ENCODE measurements around the gene KIF2A.

Gene KIF2A

DNA sequence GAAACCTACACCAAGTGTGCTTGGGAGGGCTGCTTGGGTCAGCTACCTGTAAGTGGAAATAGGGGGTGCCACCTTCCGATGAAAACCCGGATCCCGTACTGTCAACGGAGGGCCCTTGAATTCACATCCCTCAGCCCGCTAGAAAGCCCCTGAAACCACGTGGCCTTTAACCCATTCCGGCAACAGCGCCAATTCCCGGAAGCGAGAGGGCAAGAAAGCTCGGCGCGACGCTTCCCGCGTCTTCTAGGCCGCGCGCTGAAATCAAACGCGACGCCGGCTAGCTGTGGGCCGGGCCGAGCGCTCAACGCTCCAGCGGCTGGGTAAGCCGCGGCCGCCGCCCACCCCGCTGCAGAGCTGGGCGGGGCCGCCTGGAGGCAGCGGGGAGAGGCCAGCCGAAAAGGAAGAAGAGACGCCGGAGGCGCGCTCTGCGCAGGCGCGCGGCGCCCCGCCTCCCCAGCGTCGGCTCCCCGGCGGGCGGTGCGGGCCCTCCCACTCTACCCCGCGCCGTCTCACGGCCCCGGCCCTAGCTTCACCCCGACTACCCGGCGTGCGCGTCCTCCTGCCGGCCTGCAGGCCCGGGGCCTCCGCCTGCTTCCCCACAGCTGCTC lies at the start of gene KIF2A:
TSS of gene KIF2A (plus strand) at position 492 of the 608 bp plus-strand sequence. CDS start 267 bp downstream, outside the sequence.
- Histone ChIP-seq H3K4me3 (peak within 1 kb of the TSS; percentile 95 to 99), H3K9me3 (no peaks in the 10 kb centered on the region), H3K27ac (peak within 1 kb of the TSS; percentile 86 to 91), H3K4me1 (peaks cover 0 to 15% (median 13%) of the 10 kb centered on the region in 4 donors), H3K36me3 (no peaks in the 10 kb centered on the region), H3K27me3 (no peaks in the 10 kb centered on the region)
- peak; percentile 86 to 94 for DNase-seq
- TF ChIP-seq, protein P1, sequence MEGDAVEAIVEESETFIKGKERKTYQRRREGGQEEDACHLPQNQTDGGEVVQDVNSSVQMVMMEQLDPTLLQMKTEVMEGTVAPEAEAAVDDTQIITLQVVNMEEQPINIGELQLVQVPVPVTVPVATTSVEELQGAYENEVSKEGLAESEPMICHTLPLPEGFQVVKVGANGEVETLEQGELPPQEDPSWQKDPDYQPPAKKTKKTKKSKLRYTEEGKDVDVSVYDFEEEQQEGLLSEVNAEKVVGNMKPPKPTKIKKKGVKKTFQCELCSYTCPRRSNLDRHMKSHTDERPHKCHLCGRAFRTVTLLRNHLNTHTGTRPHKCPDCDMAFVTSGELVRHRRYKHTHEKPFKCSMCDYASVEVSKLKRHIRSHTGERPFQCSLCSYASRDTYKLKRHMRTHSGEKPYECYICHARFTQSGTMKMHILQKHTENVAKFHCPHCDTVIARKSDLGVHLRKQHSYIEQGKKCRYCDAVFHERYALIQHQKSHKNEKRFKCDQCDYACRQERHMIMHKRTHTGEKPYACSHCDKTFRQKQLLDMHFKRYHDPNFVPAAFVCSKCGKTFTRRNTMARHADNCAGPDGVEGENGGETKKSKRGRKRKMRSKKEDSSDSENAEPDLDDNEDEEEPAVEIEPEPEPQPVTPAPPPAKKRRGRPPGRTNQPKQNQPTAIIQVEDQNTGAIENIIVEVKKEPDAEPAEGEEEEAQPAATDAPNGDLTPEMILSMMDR (IDR thresholded peaks at IDR 0.05) = peak; percentile 15 to 24
- intact Hi-C loops (cut with DNase I; ENCODE audit: low total_unique reads) = loop anchor here (10.0 kb wide), 1 partner anchor 81 kb away; no protein-coding TSS in a partner anchor

DNA sequence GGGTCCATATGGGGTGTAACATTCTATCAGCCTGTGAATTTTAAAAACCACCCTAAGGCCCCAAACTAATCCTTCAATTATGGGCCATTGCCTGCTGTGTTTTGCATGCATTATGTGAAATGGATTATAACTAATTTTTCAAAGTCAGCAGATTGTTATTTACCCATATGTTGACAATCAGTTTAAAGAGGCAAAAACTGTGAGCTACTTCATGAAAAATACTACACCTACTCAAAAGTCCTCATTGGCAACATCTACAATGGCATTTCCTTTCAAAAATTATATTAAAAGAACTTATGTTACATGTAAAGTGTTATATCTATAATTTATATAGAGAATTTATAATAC lies 49.0 kb upstream of the KIF2A start:
- Histone ChIP-seq H3K27ac (no peak overlapping the region), H3K4me3 (no peak overlapping the region), H3K27me3 (no peaks in the 10 kb centered on the region), H3K9me3 (no peaks in the 10 kb centered on the region), H3K4me1 (peaks cover 0 to 6% (median 0%) of the 10 kb centered on the region in 4 donors), H3K36me3 (no peaks in the 10 kb centered on the region)
- intact Hi-C loops (cut with DNase I; ENCODE audit: low total_unique reads) = no loop called here
- TF ChIP-seq, protein P1 (IDR thresholded peaks at IDR 0.05) = no peak
- DNase-seq = no peak

- DNase-seq = no peak
- intact Hi-C loops (cut with DNase I; ENCODE audit: low total_unique reads) = no loop called here
Observed at GRCh38 chr5:62258654-62259053, 47.4 kb upstream of the KIF2A start.

GRCh38 chr5:62259699-62260250 lies 46.2 kb upstream of the KIF2A start:
- TF ChIP-seq, protein P1 (IDR thresholded peaks at IDR 0.05) = no peak
- H3K9me3 ChIP-seq = no peaks in the 10 kb centered on the region
- peaks cover 0 to 6% (median 0%) of the 10 kb centered on the region in 4 donors for H3K4me1 ChIP-seq
- no peak overlapping the region for H3K27ac ChIP-seq
- no peaks in the 10 kb centered on the region for H3K27me3 ChIP-seq
- intact Hi-C loops (cut with DNase I; ENCODE audit: low total_unique reads) = no loop called here
- H3K4me3 ChIP-seq = no peak overlapping the region
- no peak for DNase-seq
- H3K36me3 ChIP-seq = no peaks in the 10 kb centered on the region

More at GRCh38 chr5:62258654-62259053, 47.4 kb upstream of the KIF2A start:
- Histone ChIP-seq H3K4me3 (no peak overlapping the region), H3K27ac (no peak overlapping the region), H3K4me1 (peaks cover 0 to 6% (median 0%) of the 10 kb centered on the region in 4 donors), H3K36me3 (no peaks in the 10 kb centered on the region), H3K27me3 (no peaks in the 10 kb centered on the region), H3K9me3 (no peaks in the 10 kb centered on the region)
- TF ChIP-seq, protein P1 (IDR thresholded peaks at IDR 0.05) = no peak

- no peak for DNase-seq
- TF ChIP-seq, protein P1 (IDR thresholded peaks at IDR 0.05) = no peak
- peaks cover 0 to 6% (median 0%) of the 10 kb centered on the region in 4 donors for H3K4me1 ChIP-seq
Observed at GRCh38 chr5:62260513-62260912, 45.5 kb upstream of the KIF2A start.

More at GRCh38 chr5:62260513-62260912, 45.5 kb upstream of the KIF2A start:
- intact Hi-C loops (cut with DNase I; ENCODE audit: low total_unique reads) = no loop called here
- no peaks in the 10 kb centered on the region for H3K27me3 ChIP-seq
- no peaks in the 10 kb centered on the region for H3K9me3 ChIP-seq
- no peak overlapping the region for H3K27ac ChIP-seq
- H3K36me3 ChIP-seq = no peaks in the 10 kb centered on the region
- no peak overlapping the region for H3K4me3 ChIP-seq
